22Rv1 (cell line): ENCODE results near the gene TIMP2.

Experiments
- CTCF ChIP-seq: fragments of 450-650 bp; IDR thresholded peaks from 2 replicates; pipeline ENCODE4 v1.5.1; 2017; ENCODE audit warnings: mild to moderate bottlenecking
- ZFX ChIP-seq: fragments of 450-650 bp; IDR thresholded peaks from 2 replicates; pipeline ENCODE4 v1.6.1; 2017; ENCODE audit warnings: antibody characterized with exemption, borderline replicate concordance

GRCh38 chr17:78952706-78953105, 27.5 kb upstream of the TIMP2 start:
- TF ChIP-seq CTCF = no peak
- TF ChIP-seq ZFX = no peak
